Endothelial cell (in vitro differentiated cells): ENCODE measurements around the gene EIF2B4. TPM values are rescaled to one million over a fixed set of nuclear protein-coding genes. Genes with fewer than 3 reads are reported as not detected.
A peak's percentile ranks its signal among the peaks of the same experiment; 100 is the strongest.

Experiments
- DNase-seq: peaks from one replicate; pipeline ENCODE4 v3.0.0; 2021; ENCODE audit warnings: low spot score
- H3K27ac Mint-ChIP-seq: one replicate; pipeline ENCODE4 v1.8.0; 2021; ENCODE audit warnings: mixed read lengths, inconsistent platforms; ENCODE audit not compliant: unreplicated experiment
- H3K27me3 Mint-ChIP-seq: one replicate; pipeline ENCODE4 v1.8.0; 2021; ENCODE audit warnings: mild to moderate bottlenecking, moderate library complexity, mixed read lengths, inconsistent platforms; ENCODE audit not compliant: unreplicated experiment
- H3K36me3 Mint-ChIP-seq: one replicate; pipeline ENCODE4 v1.8.0; 2021; ENCODE audit warnings: mild to moderate bottlenecking, low read depth, mixed read lengths, inconsistent platforms; ENCODE audit not compliant: unreplicated experiment
- H3K4me1 Mint-ChIP-seq: one replicate; pipeline ENCODE4 v1.8.0; 2021; ENCODE audit warnings: mild to moderate bottlenecking, mixed read lengths, inconsistent platforms; ENCODE audit not compliant: unreplicated experiment
- H3K4me3 Mint-ChIP-seq: one replicate; pipeline ENCODE4 v1.8.0; 2021; ENCODE audit warnings: mild to moderate bottlenecking, mixed read lengths, inconsistent platforms; ENCODE audit not compliant: unreplicated experiment
- H3K9me3 Mint-ChIP-seq: one replicate; pipeline ENCODE4 v1.8.0; 2021; ENCODE audit warnings: mixed read lengths, inconsistent platforms; ENCODE audit not compliant: unreplicated experiment
- total RNA-seq: library from RNA; stranded (reverse); fragmentation: NEBNext Ultra II Directional; extraction: Animal tissue kit (Norgen Biotek cat#: 25700); gene quantifications from one replicate; pipeline ENCODE4 v1.2.1, GENCODE V29; 2021; ENCODE audit not compliant: unreplicated experiment
- TF ChIP-seq, protein P1 (sequence below): fragments of 200-600 bp; sonication (generic); IDR thresholded peaks from one replicate; pipeline ENCODE4 v1.5.0; 2021; ENCODE audit warnings: antibody characterized with exemption; ENCODE audit not compliant: unreplicated experiment

The EIF2B4 gene
- total RNA-seq, 1 donor from 2014 or later: 48.6 TPM

- peaks cover 1% of the 10 kb centered on the region for H3K27me3 Mint-ChIP-seq
Measured at GRCh38 chr2:27393225-27393624, 23.1 kb upstream of the EIF2B4 start.

DNA sequence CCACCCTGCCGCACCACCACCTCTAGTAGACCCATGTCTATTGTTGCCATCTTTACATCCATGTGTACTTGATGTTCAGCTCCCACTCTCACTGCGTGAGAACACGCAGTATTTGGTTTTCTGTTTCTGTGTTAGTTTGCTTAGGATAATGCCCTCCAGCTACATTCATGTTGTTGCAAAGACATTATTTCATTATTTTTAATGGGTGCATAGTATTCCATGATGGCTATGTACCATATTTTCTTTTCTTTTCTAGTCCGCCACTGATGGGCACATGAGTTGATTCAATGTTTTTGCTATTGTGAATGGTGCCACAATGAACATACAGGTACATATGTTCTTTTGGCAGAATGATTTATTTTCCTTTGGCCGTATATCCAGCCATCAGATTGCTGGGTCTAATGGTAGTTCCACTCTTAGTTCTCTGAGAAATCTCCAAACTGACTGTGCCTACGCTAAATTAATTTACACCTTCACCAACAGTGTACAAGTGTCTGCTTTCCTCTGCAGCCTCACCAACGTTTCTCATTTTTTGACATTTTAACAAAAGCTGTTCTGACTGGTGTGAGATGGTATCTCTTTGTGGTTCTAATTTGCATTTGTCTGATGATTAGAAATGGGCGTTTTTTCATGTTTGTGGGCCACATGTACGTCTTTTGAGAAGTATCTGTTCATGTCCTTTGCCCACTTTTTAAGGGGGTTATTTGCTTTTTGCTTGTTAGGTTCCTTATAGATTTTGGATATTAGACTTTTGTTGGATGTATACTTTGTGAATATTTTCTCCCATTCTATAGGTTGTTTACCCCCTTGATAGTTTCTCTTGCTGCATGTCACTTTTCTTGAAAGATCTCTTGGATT lies 20.9 kb upstream of the EIF2B4 start:
- Mint-ChIP-seq H3K36me3 (peaks cover 13% of the 10 kb centered on the region), H3K27me3 (peaks cover 1% of the 10 kb centered on the region), H3K9me3 (no peaks in the 10 kb centered on the region), H3K4me1 (peaks cover 6% of the 10 kb centered on the region), H3K27ac (no peak overlapping the region), H3K4me3 (no peak overlapping the region)
- TF ChIP-seq, protein P1, sequence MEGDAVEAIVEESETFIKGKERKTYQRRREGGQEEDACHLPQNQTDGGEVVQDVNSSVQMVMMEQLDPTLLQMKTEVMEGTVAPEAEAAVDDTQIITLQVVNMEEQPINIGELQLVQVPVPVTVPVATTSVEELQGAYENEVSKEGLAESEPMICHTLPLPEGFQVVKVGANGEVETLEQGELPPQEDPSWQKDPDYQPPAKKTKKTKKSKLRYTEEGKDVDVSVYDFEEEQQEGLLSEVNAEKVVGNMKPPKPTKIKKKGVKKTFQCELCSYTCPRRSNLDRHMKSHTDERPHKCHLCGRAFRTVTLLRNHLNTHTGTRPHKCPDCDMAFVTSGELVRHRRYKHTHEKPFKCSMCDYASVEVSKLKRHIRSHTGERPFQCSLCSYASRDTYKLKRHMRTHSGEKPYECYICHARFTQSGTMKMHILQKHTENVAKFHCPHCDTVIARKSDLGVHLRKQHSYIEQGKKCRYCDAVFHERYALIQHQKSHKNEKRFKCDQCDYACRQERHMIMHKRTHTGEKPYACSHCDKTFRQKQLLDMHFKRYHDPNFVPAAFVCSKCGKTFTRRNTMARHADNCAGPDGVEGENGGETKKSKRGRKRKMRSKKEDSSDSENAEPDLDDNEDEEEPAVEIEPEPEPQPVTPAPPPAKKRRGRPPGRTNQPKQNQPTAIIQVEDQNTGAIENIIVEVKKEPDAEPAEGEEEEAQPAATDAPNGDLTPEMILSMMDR: no peak
- no peak for DNase-seq

More at GRCh38 chr2:27393225-27393624, 23.1 kb upstream of the EIF2B4 start:
- TF ChIP-seq, protein P1: no peak
- Mint-ChIP-seq H3K4me3 (no peak overlapping the region), H3K9me3 (no peaks in the 10 kb centered on the region), H3K4me1 (no peaks in the 10 kb centered on the region), H3K27ac (no peak overlapping the region), H3K36me3 (peaks cover 11% of the 10 kb centered on the region)
- no peak for DNase-seq

- Mint-ChIP-seq H3K27ac (peak overlapping the region; percentile 98), H3K9me3 (no peaks in the 10 kb centered on the region), H3K27me3 (peaks cover 21% of the 10 kb centered on the region), H3K4me1 (peaks cover 22% of the 10 kb centered on the region), H3K4me3 (peak overlapping the region; percentile 70), H3K36me3 (peaks cover 55% of the 10 kb centered on the region)
- DNase-seq: no peak
- TF ChIP-seq, protein P1: no peak
Measured at GRCh38 chr2:27381577-27382181, 11.5 kb upstream of the EIF2B4 start.

DNA sequence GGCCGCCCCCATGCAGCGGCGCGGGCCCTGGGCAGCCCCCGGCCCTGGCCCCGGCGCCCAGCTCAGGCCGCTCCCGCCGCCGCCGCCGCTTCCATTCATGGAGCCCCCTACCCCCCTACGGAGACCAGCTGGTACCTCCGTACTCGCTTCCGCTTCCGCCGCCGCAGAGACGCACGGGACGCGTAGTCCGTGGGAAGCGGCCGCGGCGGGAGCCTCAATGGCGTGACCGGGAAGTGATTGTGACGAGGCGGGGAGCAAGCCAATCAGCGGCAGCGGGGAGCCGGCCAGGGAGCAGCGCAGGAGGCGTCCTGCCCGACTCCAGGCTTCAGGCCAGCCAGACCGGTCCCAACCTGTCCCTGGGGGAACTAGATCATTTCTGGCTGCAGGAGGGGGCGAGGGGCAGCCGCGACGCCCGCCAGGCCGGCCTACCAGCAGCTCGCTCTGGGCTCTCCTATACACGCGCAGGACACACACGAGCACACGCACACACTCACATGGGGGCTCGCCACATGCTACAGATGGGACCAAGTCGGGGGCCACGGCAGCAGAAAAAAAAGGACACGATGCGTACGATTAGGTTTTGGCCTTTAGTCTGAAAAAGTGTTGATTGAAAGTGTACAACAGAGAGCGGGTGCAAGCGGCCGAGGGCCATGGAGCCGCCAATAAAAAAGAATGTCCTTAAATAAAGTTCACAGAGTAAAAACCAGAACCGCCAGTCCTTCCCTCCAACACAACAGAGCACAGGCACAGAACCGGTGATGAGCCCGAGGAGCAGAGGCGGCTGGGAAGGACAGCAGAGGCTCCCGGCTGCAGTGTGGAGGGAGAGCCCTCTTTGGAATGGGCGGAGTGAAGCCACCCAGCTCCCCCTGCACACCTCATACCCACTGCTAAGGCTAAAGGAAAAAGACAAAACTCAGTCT lies 10.7 kb upstream of the EIF2B4 start, which contains the start of gene ZNF513:
TSS of gene ZNF513 (minus strand) at position 109 of the 920 bp plus-strand sequence. CDS start 208 bp downstream, outside the sequence.
- peaks cover 20% of the 10 kb centered on the region for H3K4me1 Mint-ChIP-seq
- H3K4me3 Mint-ChIP-seq: peak within 1 kb of the TSS; percentile 93
- TF ChIP-seq, protein P1: no peak
- peaks cover 60% of the 10 kb centered on the region for H3K36me3 Mint-ChIP-seq
- H3K9me3 Mint-ChIP-seq: no peaks in the 10 kb centered on the region
- peaks cover 21% of the 10 kb centered on the region for H3K27me3 Mint-ChIP-seq
- H3K27ac Mint-ChIP-seq: peak within 1 kb of the TSS; percentile 98
- peak; percentile 89 for DNase-seq
